GM21390 (cell line): ENCODE results near the gene MYBPH.

Source experiments
- ATAC-seq: cut with Tn5 transposase; IDR thresholded peaks from one replicate; pipeline ENCODE4 v1.9.1; 2021; ENCODE audit not compliant: unreplicated experiment

The MYBPH gene

DNA sequence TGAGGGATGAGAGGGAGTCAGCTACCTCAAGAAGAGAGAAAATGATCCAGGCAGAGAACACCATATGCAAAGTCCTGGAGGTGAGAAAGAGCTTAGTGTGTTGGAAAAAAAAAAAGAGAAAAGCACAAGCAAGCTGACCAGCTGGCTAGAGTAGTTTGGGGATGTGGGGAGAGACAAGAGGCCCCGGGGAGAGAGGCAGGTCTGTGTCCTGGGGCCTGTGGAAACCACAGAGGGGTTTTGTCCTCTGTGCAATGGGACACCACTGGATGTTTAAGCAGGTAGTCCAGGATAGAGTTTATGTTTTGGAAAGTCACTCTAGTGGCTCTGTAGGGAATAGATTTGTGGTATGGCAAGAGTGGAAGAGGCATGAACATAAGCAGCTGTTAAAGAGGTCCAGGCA lies 25.3 kb upstream of the MYBPH start:
- no peak for ATAC-seq

DNA sequence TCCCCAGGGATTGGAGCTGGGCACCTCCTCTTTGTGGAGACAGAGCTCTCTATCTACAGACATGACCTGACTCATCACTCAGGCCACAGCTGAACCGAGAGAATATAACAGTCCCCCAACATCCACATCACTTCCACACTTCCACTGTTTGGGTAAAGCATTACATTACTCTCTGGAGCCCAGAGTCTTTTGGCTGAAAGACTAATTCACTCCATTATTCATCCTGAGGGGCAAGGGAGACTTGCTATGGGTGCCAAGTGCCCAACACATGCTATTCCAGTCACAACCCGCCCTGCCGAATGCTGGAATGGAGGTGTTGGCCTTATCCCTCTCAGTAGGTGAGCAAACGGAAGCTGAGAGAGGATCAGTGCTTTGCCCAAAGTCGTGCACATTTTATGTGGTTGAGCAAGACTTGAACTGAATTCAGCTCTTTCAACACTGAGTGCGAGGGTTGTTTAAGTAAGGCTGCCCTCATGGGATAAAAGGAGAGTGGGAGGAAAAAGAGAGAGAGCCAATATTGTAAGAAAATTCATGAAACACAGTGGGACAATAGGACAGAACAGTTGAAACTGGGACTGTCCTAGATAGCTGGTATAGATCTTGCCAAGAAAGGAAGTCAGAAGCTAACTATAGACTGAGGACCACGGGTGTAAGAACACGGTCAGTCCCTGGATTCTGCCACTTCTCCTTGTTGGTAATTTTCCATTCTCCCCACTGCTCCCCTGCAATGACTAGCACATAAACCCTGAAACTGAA lies 24.4 kb upstream of the MYBPH start:
- ATAC-seq, result no peak

DNA sequence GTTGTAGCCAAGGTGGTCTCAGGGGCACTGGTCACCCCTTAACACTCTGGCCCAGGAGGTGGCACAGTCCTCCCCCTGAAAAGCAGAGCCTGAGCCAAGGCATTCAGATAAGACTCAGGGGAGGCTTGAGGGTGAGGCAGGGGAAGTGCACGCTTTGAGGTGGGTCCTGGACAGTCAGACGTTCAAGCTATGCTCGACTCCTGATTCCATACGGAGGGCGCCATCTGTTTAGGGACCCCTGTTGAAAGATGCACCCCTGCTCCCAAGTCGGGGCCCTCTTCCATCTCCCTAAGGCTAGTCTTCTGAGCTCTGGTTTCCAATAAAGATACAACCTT lies 23.8 kb upstream of the MYBPH start:
- ATAC-seq, result no peak

DNA sequence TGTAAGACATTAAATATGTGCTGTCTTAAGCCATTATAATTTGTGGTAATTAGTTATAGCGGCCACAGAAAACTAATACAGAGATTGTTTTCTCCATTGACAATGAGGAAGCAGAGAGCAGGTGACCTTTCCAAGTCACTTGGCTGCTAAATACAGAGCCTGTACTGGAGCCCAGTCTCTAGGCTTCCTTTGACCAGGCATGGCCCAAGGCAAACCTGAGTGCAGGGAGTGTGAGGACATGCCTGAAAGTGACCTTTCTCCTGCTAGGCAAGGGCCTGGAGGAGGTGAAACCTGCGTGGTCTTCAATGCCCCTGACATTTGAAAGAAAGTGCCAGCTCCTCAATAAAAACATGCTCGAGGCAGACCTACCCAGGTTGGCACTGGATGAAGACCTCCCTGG lies 23.4 kb upstream of the MYBPH start:
- ATAC-seq, result no peak

DNA sequence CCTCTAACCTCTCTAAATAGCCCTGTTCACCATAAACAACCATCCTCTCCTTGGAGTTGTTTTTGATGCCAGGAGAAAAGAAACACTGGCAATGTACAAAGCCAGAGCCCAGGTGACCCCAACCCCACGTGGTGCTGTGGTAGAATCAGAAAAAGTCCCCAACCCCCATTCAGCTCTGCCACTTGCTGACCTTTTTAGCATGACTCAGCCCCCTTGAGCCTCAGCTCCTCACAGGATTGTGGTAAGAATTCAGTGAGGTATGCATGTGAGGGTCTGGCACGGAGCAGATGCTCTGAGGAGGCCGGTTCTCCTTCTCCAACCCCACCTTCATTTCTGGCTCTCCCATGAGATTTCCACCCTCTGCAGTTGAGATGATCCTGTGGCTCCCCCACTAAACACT lies 22.0 kb upstream of the MYBPH start:
- ATAC-seq, result no peak

DNA sequence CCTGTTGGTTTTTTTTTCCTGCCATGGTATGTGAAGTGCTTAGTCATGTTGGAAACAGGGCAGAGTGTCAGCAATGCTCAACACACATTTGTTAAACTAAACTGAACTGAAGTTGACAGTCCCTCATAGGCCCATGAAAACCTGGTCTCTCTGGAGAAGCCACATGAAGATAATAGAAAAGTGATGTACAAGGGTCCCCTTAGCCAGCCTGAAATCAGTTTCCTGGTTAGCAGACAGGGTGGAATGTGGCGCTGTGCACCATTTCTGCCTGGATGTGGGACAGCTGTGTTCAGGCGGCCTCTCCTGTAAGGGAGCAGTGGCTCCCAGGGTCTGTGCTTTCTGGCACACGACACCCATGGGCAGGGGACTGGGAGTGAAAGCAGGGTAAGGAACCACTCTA lies 20.7 kb upstream of the MYBPH start:
- ATAC-seq, result no peak

DNA sequence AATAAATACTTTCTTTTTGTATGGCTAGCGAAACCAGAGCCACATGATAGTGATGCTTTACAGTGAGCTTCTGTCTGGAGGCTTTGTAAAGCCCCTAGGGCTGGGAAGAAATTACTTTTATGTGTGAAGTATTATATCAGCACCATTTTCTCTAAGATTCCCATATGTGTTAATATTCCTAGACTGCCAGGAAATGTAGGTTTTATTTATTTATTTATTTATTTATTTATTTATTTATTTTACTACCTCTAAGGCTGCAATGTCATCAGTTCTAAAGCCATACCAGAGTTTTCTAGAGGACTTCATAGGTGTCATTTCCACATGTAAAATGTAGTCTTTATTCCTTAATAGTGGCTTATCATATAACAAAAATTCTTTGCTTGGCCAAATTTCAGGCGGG lies 15.3 kb upstream of the MYBPH start:
- ATAC-seq, result no peak

DNA sequence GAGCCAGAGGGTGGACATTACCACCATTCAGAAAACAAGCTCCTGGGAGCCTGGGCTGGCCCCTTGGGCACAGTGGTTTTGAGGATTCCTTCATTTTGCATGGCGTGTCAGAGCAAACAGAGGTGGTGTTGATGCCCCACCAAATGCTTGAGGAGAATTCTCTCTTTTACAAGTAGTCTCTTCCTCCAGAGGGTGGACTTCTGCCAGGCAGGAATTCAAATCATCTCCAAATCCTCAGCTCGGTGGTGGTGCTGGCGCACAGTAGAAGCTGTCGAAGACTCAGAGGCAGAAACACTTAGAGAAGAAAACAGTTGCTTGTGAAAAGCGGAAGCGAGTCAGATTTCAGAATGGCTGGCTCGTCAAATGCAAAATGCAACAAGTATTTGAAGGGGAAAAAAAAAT lies 14.3 kb upstream of the MYBPH start:
- no peak for ATAC-seq

DNA sequence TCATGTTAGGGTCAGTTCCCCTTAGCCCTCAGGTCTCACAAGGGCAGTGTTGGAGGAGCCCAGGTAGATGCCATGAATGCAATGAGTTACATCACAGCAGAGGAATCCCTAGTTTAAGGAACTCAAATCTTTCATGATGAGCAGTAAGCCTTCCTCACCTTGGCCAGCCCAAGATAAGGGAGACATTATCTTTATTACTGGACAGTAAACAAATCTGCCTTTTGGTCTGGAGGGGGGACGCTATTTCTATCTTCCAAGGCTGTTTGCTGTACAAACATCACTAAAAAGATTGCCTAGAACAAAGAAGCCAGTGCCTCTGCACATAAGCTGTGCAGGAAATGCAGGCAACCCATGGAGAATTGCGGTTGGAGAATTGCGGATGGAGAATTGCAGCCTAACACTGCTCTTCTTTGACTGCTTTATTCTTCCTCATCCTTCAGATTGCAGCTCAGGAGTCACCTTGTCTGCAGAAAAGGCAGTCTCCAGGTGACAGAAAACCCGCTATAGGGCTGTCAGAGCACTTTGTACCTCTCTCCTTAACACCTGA lies 13.1 kb upstream of the MYBPH start:
- no peak for ATAC-seq

DNA sequence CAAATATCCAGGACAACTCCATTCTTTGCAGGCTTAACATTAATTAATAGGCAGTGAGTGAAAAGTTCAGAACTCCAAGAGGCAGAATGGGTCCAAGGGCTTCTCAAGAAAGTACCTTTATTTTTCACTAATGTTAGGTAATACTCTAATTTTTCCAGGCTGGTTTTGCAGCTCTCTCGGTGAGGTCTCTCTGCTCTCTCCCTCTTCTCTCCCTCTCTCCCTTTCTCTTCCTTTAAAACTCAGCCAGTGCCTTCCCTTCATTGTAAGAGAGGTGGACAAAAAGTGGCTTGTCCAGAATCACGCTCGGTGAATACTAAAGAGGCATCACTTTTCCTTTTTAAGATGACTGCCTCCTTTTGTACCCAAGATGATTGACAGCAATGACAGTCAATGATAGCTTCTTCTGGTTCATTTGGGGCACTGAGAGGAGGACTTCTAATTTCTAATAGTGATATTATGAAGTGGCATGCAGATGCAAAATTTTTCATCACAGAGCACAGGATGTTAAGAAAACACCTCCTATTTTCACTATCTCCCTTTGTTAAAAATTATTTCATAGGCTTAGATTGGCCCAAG lies 12.2 kb upstream of the MYBPH start:
- ATAC-seq, result no peak

DNA sequence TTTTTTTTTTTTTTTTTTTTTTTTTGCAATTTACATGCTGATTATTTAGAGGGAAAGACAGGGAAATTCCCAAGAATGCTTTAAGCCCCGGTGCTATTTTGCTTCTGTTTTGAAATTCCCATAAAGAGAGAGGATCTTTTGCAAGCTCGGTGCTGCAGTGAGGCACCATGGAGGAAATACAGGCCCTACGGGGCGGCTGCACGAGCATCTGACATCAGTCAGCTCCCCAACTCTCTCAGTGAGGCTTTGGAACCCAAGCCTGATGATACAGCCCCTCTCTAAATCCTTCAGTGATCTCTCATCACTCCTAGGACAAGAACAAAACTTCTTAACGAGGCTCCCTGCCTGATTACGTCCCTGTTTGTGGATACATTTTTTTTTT lies 11.7 kb upstream of the MYBPH start:
- no peak for ATAC-seq

DNA sequence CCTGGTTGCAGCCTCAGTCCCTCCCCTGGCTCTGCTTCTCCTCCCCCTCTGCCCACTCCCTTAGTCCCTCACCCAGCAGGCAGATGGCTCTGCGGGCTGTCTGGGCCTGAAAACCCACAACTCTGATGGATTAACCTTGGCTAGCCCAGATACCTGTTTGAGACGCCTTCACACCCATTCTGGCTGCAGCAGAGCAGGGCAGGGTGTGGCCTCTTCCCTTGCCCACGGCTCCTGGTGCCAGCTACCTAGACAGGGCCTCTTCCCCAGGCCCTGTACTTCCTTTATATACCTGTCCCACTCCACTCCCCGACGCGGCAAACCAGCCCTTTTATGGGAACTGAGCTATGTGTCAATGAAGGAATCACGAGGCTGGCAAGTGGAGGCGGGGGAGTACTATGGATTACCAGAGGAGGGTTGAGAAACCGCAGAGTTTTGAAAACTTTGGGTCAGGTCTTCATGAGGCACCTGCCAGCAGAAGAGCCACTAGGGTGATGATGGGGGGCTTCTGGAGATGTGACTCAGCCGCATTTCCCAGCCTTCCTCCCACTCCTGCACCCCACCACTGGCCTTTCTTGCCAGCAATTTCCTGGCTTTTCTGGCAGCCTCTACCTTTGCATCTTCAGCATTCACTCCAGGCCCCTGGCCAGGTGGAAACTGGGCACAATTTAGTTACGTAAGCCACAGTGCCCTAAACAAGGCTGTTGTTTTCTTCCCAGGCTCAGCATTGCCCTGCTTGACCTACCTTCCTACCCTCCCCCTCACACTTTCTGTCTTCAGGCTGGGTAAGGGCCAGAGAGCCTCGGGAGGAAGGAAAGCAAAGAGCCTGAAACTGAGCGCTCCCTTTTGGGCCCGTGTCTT lies 11.0 kb upstream of the MYBPH start, which contains the start of gene CHI3L1:
Gene CHI3L1, minus strand, starts transcription at position 259 of the 858 bp plus-strand sequence. Its CDS starts 81 bp downstream, at position 178.
- ATAC-seq, result no peak

DNA sequence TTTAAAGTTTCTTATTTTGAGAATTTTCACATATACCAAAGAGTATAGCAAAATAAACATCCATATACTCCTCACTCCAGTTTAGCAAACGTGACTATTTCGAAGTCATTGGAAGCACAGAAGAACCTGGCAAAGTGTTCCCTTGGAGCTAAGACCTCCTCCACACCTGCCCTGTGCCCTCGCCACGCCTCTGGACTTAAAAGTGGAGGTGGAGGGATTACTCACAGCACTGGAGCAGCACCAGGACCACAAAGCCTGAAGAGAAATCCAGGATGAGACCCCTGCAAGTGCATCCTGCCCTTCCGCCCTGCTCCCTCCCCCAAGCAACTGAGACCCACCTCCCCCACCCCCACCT lies 10.4 kb upstream of the MYBPH start:
- ATAC-seq, result no peak

DNA sequence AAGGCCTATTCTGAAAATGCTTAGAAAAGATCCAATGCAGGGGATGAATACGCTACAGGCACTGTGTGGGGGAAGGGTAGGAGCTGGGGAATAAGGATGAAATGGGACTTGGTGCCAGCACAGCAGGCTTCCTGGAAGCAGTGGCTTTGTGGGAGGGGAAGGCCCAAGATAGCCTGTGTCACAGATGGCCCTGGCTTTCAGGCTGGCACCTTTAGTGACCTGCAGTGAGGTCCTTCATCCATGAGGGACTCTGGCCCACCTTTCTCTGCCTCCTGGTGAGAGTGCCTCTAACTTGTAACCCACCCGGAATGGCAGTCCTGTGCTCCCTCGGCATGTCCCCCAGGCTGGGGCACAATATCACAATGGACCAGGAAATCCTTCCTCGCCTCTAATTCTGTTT lies 10.0 kb upstream of the MYBPH start:
- no peak for ATAC-seq

DNA sequence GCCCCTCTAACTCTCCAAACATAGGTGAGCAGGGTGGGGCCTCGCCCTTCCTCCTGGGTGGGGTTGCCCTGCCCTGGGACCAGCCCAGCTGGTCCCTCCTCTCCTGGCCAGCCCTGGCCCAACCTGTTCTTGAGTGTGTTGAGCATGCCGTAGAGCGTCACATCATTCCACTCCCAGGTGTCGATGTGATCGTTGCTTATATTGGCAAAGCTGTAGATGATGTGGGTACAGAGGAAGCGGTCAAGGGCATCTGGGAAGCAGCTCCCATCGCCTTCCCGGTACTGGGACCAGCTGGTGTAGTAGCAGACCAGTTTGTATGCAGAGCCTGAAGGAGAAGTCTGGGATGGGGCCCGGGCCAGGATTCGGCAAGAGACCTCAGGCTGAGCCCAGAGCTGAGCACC lies 9.4 kb upstream of the MYBPH start:
- ATAC-seq, result no peak

DNA sequence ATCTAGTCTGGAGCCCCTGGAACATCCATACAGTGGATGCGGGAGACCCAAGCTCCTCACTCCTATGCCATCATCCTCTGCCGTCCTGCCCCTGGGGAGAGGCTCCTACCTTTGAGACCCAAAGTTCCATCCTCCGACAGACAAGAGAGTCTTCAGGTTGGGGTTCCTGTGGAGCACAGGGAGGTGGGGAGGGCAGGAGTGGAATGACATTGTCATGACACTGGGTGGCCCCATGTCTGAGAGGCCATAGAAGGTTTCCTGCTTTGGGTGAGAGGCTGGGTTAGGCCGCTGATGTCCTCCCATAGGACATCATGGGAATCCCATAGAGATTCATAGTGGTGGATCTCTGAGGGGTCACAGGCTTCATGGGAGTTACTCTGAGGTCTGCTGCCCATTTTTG lies 8.8 kb upstream of the MYBPH start:
- ATAC-seq, result no peak

DNA sequence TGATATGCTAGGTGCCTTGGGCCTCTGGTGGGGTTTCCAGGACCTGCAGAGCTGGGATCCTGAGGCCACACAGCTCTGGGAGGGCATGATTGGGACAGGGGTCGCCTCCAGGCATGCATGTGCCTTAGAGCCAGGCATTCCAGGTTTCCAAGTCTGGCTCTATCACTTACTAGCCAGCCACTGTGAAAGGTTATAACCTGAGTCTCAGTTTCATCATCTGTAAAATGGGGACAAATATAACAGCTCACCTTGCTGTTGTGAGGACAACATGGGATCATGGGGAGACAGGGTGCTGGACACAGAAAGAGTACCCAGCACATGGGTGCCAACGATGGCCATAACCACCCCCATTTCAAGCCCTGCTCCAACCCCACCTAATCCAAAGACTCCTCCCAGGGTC lies 8.2 kb upstream of the MYBPH start:
- no peak for ATAC-seq

DNA sequence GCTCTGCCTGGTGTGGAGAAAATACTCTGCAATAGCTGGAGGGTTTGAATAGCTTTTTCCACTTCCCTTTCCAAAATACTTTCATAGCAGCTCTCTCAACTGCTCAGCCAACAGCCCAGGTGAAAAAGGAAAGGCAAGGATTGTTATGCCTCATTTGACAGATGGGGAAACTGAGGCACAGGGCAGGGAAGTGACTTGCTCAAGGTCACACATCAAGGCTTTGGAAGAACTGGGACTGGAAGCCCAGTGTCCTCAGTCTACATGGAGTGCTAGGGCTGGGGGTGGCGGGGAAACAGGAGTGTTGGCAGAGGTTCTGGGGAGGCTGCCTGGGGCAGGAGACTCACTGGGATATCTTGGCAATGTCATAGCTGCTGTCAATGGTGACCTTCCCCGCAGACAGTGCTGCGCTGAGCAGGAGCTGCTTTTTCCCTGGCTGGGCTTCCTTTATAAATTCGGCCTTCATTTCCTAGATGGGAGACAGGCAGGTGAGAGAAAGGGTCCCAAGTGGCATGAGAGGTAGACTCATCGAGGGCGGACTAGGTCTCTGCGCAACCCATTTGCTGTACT lies 6.8 kb upstream of the MYBPH start:
- ATAC-seq, result no peak

DNA sequence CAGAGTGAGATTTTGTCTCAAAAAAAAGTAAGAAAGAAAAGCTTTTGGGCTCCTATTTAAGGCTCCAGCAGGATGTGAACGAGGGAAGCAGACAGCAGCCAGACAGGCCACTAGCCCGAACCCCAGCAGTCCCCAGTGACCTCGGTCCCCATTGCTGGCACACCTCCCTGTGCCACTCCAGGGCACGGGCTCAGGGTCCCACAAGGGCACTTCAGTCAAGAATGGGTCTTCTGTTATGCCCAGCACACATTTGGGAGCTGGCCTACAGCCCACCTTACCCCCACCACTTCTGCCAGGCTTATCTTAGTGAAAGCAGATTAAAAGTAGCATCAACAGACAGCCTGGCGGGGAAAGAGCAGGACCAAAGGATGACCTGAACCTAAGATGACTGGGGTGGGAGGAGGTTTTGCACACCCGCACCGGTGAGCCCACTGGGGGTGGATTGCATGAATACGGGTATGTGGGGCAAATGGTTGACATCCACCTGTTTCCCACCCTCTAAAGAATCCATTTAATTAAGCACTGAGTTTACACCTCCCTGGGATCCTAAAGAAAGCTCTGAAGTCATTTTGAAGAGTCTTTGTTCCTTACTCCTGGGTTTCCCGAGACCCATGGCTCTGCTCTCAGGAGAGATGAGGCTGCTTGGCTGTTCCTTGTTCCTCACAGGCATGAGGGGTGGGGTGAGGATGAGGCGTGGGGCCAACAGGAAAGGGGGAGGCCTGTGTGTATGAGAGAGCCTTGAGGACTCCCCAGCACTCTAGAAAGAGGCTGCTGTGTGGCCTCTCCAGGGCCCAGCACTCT lies 6.2 kb upstream of the MYBPH start:
- ATAC-seq, result no peak

DNA sequence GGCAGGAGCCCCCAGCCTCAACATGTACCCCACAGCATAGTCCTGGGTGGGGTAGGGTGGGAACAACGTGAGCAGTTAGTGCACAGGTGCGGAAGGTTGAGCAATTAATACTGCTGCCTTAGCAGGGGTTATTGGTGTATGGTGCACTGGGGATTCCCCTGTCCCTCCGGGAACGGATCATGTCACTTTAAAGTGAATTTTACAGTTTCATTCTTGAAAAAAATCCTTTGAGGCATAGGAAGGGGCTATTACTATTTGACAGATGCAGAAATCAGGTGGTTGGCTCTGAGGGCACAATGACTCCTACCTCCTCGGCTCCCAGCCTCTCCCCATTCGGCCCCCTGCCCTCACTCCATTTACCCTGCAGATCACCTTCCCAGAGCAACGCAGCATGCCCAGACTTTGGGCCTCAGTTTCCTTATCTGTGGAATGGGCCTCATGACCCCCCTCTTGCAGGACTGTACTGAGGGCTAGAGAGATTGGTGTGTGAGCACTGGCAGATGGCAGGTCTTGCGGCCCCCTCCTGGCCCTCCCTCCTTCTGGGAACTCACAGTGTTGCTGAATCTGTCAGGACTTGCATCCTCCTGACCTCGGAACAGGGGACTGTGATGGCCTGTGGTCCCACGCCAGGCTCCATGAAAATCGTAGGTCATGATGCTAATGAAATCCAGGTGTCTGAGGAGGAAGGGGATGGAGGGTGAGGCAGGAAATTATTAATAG lies 5.1 kb upstream of the MYBPH start:
- ATAC-seq, result no peak
